Measurements from ENCODE around the gene CNBD2. TPM values are rescaled to one million over a fixed set of nuclear protein-coding genes. Genes with fewer than 3 reads are reported as not detected.
"Not testable (repeated sequence)": the region's sequence is repeated elsewhere in the genome, so short reads cannot be mapped to it uniquely, and the experiment has no call there.

Gene CNBD2
- total RNA-seq, 1 donor from 2014 or later, result 2.7 TPM

DNA sequence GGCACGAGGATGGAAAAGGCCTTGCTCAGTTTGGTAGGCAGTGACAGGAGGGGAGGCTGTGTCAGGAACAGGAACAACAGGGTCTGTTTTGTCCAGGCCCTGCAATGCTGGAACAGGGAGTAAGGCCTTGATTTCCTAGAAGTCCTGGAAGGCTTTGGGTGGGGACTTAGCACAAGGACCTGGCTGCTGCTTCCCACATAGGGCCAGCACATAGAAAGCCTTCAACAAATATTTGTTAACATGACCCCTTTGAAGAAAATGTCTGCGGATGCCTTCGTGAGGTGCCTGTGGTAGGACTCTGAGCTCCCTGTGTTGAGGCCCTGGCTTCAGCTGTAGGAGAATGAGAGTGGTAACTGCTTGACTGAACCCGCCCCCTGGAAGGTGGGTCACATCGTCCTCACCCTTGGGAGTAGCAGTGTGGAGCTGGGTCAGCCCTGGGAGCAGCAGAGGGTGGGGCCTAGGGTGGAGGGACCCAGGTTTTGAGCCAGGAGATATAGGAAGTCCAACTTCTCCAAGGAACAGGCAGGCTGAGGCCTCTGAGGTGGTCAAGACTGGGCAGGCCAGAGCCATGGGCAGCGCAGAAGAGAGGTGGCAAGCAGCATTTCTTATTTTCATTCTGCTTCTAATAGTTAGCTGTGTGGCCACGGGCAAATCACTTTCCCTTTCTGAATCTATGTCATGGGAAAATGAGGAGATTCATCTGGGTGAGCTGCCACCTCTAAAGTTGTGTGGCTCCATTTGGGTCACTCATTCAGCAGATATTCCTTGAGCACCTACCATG is 50.0 kb downstream of the CNBD2 start:
- DNase-seq (ENCODE audit: extremely low spot score in 2 of 2), result no peak
- H3K4me3 ChIP-seq, result no peak overlapping the region
- peaks cover 19% of the 10 kb centered on the region for H3K4me1 ChIP-seq
- H3K36me3 ChIP-seq, result no peaks in the 10 kb centered on the region
- intact Hi-C loops (cut with DNase I), result no loop called here
- no peaks in the 10 kb centered on the region for H3K9me3 ChIP-seq
- no peaks in the 10 kb centered on the region for H3K27me3 ChIP-seq
- no peak overlapping the region for H3K27ac ChIP-seq
- no peak for TF ChIP-seq POLR2AphosphoS5 (IDR thresholded peaks at IDR 0.05; ENCODE audit: insufficient read depth in 1 of 2, low read depth in 1 of 2)
- TF ChIP-seq, protein P1, sequence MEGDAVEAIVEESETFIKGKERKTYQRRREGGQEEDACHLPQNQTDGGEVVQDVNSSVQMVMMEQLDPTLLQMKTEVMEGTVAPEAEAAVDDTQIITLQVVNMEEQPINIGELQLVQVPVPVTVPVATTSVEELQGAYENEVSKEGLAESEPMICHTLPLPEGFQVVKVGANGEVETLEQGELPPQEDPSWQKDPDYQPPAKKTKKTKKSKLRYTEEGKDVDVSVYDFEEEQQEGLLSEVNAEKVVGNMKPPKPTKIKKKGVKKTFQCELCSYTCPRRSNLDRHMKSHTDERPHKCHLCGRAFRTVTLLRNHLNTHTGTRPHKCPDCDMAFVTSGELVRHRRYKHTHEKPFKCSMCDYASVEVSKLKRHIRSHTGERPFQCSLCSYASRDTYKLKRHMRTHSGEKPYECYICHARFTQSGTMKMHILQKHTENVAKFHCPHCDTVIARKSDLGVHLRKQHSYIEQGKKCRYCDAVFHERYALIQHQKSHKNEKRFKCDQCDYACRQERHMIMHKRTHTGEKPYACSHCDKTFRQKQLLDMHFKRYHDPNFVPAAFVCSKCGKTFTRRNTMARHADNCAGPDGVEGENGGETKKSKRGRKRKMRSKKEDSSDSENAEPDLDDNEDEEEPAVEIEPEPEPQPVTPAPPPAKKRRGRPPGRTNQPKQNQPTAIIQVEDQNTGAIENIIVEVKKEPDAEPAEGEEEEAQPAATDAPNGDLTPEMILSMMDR (IDR thresholded peaks at IDR 0.05), result no peak
- TF ChIP-seq POLR2A (IDR thresholded peaks at IDR 0.05), result no peak

DNA sequence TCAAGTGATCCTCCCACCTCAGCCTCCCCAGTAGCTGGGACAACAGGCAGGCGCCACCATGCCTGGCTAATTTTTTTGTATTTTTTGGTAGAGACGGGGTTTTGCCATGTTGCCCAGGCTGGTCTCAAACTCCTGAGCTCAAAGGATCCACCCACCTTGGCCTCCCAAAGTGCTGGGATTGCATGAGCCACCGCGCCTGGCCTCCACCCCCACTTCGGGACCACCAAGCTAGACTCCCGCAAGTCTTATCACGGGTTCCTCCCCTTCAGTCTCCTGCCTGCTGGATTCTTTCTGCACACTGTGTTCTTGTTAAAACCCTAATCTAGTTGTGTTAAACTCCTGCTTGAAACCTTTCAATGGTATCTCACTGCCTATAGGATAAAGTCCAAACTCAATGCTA is 57.7 kb downstream of the CNBD2 start:
- H3K27ac ChIP-seq; DNase-seq (ENCODE audit: extremely low spot score in 2 of 2); H3K4me3 ChIP-seq; H3K27me3 ChIP-seq; H3K36me3 ChIP-seq; intact Hi-C loops (cut with DNase I); H3K4me1 ChIP-seq; H3K9me3 ChIP-seq: not testable (repeated sequence)

DNA sequence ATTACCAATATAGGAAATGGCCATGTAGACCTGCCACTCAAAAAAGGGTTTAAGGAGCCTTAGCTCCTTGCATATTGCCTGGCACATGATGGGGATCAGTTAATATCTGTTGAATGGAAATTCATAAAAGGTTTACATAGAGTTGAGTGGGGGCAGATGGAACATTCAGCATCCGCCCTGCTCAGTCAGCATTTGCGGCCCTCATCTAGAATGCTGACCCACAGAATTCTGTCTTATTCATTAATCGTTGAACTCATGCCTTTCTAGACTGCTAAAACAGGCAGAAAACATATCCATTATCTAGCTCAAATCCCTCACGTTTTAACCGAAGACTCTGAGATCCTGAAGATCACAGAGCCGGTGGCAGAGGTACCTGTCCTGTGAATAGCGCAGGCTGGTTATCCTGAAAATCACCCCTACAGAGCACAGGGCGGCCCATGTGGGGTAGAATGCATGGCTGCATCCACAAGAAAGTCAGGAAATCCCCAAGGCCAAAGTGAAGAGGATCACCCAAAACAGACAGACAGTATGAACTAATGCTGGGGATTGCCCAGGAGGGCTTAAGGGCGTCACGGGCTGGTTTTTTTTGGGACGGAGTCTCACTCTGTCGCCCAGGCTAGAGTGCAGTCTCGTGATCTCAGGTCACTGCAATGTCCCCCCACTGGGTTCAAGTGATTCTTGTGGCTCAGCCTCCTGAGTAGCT is 59.9 kb downstream of the CNBD2 start:
- H3K27me3 ChIP-seq, result no peaks in the 10 kb centered on the region
- H3K4me3 ChIP-seq, result no peak overlapping the region
- no peak overlapping the region for H3K27ac ChIP-seq
- no peaks in the 10 kb centered on the region for H3K36me3 ChIP-seq
- H3K9me3 ChIP-seq, result no peaks in the 10 kb centered on the region
- intact Hi-C loops (cut with DNase I), result no loop called here
- no peaks in the 10 kb centered on the region for H3K4me1 ChIP-seq
- TF ChIP-seq, protein P1 (IDR thresholded peaks at IDR 0.05), result no peak
- TF ChIP-seq POLR2AphosphoS5 (IDR thresholded peaks at IDR 0.05; ENCODE audit: insufficient read depth in 1 of 2, low read depth in 1 of 2), result no peak
- TF ChIP-seq POLR2A (IDR thresholded peaks at IDR 0.05), result no peak
- no peak for DNase-seq (ENCODE audit: extremely low spot score in 2 of 2)

DNA sequence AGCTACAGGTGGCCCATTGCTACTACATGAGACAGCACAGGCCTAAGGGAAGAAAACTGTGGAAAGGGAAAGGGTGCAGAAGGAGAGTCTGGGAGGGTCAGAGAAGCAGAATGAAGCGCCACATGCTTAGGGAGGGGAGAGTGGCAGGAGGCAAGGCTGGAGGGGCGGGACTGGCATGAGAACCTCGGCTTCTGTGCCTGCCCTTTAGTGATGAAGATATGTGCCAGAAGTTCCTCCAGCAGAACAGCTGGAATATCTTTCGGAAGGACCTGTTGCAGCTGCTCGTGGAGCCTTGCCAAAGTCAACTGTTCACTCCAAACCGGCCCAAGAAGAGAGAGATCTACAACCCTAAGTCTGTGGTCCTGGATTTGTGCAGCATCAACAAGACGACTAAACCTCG is 61.8 kb downstream of the CNBD2 start:
- Histone ChIP-seq H3K36me3 (no peaks in the 10 kb centered on the region), H3K4me3 (no peak overlapping the region), H3K4me1 (no peaks in the 10 kb centered on the region), H3K27me3 (no peaks in the 10 kb centered on the region), H3K9me3 (no peaks in the 10 kb centered on the region), H3K27ac (no peak overlapping the region)
- intact Hi-C loops (cut with DNase I), result no loop called here
- TF ChIP-seq, protein P1 (IDR thresholded peaks at IDR 0.05), result no peak
- TF ChIP-seq POLR2AphosphoS5 (IDR thresholded peaks at IDR 0.05; ENCODE audit: insufficient read depth in 1 of 2, low read depth in 1 of 2) (no peak), POLR2A (IDR thresholded peaks at IDR 0.05) (no peak)
- DNase-seq (ENCODE audit: extremely low spot score in 2 of 2), result no peak

DNA sequence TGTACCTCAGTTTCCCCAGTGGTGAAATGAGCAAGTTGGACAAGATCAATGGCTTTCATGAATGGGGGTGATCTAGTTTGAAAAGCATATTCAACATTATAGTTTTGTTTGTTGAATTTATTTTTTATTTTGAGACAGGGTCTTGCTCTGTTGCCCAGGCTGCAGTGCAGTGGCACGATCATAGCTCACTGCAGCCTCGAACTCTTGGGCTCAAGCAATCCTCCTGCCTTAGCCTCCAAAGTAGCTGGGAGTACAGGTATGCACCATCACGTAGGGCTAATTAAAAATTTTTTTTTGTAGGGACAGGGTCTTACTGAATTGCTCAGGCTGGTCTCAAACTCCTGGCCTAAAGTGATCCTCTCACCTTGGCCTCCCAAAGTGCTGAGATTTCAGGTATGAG is 63.4 kb downstream of the CNBD2 start:
- H3K36me3 ChIP-seq, result no peaks in the 10 kb centered on the region

More for the DNA sequence above, 63.4 kb downstream of the CNBD2 start:
- Histone ChIP-seq H3K4me3 (no peak overlapping the region), H3K9me3 (no peaks in the 10 kb centered on the region), H3K27me3 (no peaks in the 10 kb centered on the region), H3K27ac (no peak overlapping the region), H3K4me1 (no peaks in the 10 kb centered on the region)
- intact Hi-C loops (cut with DNase I), result no loop called here
- TF ChIP-seq POLR2A (IDR thresholded peaks at IDR 0.05), result no peak
- TF ChIP-seq, protein P1 (IDR thresholded peaks at IDR 0.05), result no peak
- TF ChIP-seq POLR2AphosphoS5 (IDR thresholded peaks at IDR 0.05; ENCODE audit: insufficient read depth in 1 of 2, low read depth in 1 of 2), result no peak
- DNase-seq (ENCODE audit: extremely low spot score in 2 of 2), result no peak

Measured in vagina (tissue), 2 donors.